Activated CD8-positive, alpha-beta memory T cell treated with anti-CD3 and anti-CD28 coated beads for 24 hours (primary cell): ENCODE results near the gene ARFIP1.
"Not testable (repeated sequence)": the region's sequence is repeated elsewhere in the genome, so short reads cannot be mapped to it uniquely, and the experiment has no call there.

Source experiments
- DNase-seq: peaks from one replicate; pipeline ENCODE4 v3.0.0-alpha.2; 2020

ARFIP1 gene

DNA sequence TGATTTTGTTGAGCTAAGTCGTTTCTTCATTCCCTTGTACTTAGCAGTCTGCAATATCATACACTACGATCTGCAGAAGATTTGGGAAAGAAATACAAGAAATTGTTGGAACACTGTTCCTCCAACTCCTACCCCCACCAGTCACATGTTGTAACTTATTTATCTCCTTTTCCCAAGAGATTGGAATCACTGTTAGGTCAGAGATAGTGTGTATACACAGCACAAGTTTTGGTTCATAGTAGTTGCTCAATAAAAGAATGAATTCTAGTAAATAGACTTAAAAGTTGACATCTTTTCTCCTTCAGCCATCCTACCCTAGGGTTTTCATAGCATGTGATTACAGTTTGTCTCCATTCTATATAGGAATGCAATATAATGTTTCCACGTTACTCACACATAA, 68.8 kb downstream of the ARFIP1 start:
- no peak for DNase-seq

DNA sequence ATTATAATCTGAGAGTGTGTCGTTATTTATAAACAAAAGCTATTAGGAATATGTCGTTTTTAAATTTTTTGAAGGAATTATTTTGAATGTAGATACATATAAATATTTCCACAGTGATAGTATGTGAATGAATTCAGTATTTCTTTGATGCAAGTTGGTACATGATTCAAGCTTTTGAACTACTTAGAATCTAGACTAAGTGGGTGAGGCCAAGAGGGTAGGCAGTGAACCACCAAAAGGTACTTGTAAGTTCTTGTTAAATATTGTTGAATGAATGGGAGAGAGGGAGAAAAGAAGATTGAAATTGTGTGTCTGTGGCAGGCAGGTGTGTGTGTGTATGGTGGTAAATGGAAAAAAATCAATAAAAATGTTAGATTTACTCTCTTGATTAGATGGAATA, 69.6 kb downstream of the ARFIP1 start:
- no peak for DNase-seq

DNA sequence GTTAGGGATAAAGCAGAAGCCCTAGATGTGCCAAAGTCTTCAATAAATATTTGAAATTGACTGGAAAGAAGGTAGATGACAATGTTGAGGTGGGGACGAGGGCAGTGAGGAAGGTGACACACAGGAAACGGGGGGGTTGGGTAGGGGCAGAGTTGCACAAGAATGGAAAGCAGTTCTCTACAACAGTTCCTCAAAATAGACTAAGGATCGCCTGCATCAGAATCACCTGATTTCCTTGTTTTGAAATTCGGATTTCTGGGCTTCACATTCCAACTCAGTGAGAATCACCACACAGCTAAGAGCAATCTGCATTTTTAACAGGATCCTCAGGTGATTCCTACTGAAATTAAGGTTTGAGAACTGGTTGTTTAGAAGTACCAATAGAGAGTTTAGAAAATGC, 70.6 kb downstream of the ARFIP1 start:
- DNase-seq: no peak

DNA sequence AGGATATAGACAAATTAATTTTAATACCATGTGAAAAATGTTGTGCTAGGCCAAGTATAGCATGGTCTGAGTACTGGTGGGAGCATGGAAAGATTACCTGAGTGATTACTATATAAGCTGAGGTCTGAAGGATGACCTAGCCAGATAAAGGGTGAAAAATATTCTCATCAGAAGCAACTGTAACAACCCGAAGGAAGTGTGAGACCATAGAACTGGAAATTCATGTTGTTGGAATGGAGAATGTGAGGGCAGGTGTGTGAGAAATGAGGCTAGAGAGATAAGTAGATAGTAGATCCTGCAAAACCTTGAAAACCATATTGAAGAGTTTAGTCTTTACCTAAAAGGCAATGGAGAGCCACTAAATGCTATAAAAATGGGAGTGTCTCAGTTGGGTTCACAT, 71.5 kb downstream of the ARFIP1 start:
- no peak for DNase-seq

DNA sequence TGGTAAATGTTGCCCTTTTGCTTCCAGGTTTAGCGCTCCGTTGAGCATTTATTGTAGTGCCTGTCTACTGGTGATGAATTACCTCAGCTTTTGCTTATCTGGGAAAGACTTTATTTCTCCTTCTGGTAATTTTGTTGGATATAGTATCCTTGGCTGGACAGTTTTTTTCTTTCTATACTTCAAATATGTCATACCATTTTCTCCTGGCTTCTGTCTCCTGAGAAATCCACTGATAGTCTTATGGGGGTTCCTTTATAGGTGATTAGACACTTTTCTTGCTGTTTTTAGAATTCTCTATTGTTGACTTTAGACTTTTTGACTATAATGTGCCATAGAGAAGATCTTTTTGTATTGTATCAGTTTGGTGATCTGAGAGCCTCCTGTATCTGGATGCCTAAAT, 73.5 kb downstream of the ARFIP1 start:
- DNase-seq: no peak

DNA sequence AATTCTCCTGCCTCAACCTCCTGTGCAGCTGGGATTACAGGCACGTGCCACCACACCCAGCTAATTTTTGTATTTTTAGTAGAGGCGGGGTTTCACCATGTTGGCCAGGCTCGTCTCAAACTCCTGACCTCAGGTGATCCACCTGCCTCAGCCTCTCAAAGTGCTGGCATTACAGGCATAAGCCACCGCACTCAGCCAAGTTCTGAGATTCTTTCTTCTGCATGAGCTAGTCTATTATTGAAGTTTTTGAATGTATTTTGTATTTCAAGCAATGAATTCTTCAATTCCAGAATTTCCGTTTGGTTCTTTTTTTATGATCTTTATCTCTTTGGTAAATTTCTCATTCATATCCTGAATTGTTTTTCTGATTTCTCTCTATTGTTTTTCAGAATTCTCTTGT, 74.3 kb downstream of the ARFIP1 start:
- not testable (repeated sequence) for DNase-seq

DNA sequence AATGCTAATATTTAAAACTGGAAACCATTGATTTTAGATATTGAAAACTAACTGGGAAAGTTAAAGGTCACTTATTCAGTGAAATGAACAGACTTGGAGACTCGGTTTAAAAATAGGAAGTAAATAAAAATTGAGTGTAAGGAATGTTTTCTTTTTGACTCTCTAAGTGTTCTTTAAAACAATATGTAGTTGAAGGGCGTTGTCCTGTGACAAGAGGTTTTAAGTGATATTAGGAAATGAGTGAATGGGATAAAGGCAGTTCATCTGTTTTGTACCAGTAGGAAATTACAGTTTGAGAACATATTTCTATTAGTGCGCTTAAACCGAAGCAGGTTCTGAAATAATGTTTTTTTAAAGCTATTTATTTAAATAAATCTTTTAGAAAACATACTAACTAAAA, 77.2 kb downstream of the ARFIP1 start:
- DNase-seq: no peak

DNA sequence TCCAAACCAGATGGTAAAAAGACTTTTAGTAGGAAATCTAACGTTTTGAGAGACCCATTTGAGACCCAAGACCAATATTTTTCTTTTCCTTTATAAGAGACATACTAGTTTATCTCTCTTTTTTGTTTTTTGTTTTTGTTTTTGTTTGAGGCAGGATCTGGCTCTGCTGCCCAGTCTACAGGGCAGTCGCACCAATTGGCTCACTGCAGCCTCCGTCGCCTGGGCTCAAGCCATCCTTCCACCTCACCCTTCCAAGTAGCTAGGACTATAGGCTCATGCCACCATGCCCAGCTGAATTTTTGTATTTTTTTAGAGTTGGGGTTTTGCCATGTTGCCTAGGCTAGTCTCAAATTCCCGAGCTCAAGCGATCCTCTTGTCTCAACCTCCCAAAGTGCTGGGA, 79.2 kb downstream of the ARFIP1 start:
- no peak for DNase-seq

DNA sequence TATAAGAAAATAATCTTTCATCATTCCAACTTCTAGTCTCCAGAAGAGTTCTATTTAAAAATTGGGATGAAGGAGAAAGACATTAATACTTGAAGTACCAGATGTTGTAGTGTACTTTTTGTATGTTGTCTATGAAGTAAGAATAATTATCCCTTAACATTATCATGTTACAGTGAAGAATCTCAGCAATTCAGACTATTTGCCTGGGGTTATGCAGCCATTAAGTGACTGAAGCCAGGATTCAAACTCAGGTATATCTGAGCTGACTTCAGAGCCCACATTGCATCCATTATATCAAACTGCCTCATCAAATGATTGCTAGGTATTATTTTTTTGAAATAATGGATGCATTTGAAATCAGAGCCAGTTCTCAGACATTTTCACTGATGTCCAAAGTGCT, 80.3 kb downstream of the ARFIP1 start:
- no peak for DNase-seq

DNA sequence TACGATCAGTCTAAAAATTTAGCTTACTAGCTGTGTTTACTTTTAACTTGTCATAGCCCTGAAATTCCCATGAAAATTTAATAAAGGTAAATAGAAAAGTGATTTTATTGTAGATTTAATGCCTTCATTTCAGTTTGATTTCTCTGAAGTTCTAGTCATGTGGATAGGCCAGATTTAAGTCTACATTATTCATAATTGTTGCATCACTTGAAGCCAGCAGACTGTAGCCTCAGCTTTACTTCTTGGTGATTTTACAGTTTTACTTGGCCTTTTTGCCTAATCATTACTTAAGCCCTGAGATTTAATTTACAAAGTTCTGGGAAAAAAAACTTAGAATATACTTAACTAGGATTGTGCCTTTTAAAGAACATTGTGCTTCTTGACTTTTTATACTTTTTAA, 82.9 kb downstream of the ARFIP1 start:
- DNase-seq: no peak

DNA sequence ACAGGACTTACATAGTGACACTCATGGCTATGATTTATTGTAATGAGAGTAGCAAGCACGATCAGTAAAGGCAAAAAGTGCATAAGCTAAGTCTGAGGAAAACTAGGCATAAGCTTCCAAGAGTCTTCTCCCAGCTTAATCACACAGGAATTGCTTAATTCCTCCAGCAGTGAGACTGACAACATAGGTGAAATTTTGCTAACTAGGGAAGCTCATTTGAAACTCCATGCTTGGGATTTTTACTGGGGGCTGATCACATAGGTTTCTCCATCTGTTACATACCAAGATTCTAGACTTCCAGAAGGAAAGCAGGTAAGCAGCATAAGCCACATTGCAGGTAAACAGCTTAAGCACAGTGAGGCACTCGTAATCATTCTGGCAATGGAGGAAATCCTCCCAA, 84.6 kb downstream of the ARFIP1 start:
- DNase-seq: no peak

DNA sequence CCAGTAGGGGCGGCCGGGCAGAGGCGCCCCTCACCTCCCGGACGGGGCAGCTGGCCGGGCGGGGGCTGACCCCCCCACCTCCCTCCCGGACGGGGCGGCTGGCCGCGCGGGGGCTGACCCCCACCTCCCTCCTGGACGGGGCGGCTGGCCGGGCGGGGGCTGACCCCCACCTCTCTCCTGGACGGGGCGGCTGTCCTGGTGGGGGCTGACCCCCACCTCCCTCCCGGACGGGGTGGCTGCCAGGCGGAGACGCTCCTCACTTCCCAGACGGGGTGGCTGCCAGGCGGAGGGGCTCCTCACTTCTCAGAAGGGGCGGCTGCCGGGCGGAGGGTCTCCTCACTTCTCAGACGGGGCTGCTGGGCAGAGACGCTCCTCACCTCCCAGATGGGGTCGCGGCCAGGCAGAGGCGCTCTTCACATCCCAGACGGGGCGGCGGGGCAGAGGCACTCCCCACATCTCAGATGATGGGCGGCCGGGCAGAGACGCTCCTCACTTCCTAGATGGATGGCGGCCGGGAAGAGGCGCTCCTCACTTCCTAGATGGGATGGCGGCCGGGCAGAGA, 86.8 kb downstream of the ARFIP1 start:
- not testable (repeated sequence) for DNase-seq

DNA sequence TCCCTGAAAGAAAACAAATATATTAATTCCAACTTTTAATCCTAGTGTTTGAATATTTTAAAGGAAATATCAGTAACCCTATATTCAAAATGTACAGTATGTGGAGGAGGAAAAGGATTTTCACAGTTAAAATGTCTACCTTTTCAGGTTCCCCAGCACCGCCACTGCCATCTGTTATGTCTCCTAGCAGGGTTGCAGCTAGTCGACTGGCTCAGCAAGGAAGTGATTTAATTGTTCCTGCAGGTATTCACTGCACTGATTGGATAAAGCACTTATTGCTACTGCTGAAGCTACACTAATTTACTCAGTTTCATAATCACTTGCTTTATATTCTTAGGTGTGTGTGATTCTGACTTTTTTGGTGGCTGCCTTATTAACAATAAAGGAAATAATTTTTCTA, 90.9 kb downstream of the ARFIP1 start:
- DNase-seq: no peak

DNA sequence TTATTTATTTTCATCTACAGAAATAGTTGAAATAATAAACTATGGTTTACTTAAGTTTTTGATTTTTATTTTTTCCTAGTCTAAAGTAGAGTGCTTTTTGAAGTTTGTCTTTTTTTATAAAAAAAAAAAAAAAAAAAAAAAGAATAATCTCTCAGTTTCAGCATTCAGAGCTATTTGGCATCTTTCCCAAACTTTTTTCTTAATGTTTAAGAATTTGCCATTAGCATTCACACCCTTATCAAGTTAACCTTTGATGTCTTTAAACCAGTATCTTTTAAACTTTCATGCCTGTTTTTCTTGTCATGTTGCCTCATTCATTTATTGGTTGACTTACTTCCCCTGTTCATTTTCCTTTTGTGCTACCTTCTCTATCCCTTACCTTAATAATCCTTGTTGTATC, 95.5 kb downstream of the ARFIP1 start:
- DNase-seq: no peak

DNA sequence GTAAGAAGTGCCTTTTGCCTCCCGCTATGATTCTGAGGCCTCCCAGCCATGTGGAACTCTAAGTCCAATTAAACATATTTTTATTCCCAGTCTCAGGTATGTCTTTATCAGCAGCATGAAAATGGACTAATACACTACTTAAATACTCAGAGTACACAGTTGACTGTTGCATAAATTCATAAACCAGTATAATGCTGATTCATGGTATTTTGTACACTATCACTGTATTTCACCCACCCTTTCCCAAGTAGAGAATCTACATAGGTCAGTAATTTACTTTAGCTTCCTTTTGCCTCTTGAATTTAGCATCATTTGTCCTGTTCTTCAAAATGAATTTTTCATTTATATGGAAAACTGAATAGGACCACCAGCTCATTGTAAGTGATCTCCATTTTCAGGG, 98.1 kb downstream of the ARFIP1 start:
- no peak for DNase-seq

DNA sequence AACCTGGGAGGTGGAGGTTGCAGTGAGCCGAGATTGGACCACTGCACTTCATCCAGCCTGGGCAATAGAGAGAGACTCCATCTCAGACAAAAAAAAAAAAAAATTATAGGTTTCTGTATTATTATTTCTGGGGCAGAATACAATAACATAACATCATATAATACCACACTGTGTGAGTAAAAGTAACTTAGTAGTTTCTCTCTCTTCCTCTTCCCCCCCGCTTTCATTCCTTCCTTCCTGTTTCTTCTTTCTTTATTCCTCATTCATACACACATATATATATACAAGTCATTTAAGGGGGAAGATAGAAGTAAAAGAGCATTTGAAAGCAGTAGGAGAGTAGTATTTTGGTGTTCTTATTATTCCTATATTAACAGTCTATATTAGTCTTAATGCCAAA, 100.5 kb downstream of the ARFIP1 start:
- no peak for DNase-seq

DNA sequence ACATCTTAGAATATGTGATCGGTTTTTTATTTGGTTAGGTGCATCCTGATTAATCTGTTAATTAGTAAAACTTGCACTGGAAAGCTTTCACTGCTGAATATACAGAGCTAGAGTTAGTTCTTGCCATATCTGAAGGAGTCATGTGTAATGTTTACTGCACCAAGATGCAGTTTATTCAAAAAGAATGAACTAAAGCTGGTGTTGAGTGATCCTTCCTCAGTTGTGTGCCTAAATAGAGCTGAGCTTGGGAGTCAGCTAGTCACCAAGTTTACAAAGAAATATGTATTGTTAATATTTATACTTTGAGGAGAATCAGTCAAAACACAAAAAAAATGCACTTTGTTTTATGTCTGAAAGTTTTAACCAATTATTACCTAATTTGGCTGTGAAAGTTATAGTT, 102.2 kb downstream of the ARFIP1 start:
- no peak for DNase-seq

DNA sequence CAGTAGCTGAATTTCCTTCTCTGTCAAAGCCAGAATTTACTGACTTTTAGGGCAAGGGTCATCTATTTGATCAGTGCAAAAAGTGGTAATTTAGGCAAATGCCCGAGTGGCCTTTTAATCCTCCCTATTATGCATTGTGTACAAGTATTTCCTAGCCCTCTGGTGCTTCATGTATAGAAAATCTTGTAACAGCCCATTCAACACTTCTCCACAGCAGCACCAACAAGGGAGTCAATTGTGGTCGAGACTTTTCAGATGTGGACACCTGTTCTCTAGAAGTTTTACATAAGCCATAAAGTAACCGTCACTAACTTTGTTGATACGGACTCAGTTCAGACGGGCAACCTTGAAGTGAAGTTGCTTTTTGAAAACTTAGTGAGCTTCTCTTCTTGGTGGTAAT, 105.4 kb downstream of the ARFIP1 start:
- no peak for DNase-seq

DNA sequence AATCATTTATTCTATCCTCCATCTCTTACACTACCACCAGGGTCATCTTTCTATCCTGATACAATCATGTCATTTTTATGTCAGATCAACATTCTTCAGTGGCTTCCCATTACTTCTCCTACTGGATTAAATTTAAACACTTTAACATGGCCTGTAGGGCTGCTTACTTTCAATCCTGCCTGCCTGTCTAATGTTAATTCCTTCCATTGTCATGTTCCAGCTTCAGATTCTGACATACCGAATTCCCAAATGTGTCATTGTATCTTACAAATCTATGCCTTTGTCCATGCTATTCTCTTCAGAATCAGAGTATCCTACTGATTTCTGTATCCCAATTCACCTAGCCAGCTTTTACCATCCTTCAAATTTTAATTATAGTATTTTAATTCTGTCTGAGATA, 106.4 kb downstream of the ARFIP1 start:
- no peak for DNase-seq

DNA sequence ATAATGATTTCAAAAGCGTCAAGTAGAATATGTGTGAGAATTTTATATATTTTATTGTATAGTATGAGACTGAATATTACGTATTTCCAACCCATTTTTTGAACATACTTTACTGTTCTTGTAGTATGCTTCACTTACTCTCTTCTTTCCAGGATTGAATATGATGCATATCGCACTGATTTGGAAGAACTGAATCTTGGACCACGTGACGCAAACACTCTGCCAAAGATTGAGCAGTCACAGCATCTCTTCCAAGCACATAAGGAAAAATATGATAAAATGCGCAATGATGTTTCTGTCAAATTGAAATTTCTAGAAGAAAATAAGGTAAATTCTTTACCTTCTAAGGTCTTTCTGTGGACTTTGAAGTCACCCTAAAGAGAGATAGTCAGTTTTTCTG, 108.2 kb downstream of the ARFIP1 start:
- no peak for DNase-seq

DNA sequence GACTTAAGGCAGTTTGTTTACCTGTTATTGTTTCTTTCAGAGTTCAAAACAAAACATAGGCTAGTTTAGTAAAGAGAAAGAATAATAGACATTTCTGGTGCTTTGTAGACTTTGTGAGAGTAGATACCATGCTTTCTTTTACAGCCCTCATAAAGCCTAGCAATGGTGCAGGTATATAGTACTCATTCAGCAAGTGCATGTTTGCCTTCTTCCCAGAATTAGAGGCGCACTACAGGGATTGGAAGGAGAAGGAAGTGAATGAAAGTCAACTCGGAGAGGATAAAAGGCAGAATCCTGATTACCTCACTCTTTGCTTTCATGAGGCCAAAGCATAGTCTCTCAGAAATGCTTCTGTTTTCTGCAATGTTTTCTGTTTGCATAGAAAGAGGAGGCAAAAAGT, 113.2 kb downstream of the ARFIP1 start:
- DNase-seq: no peak

DNA sequence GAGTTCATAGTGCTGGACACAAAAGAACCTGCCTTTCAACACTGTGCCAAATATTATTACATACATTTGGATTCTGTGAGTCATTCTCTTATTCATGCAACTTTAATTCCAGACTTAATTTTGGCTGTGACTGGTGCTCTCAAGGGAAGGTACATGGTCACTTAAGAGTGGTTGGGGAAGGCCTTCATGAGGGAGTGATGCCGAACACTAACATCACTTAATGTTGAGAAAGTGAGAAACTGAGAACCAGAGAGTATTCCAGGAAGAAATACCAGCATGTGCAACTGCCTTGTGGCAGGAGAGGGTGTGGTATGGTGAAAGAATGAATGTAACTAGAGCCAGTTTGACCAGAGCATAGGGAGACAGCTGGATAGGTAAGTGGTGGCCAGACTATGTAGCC, 114.9 kb downstream of the ARFIP1 start:
- DNase-seq: no peak

DNA sequence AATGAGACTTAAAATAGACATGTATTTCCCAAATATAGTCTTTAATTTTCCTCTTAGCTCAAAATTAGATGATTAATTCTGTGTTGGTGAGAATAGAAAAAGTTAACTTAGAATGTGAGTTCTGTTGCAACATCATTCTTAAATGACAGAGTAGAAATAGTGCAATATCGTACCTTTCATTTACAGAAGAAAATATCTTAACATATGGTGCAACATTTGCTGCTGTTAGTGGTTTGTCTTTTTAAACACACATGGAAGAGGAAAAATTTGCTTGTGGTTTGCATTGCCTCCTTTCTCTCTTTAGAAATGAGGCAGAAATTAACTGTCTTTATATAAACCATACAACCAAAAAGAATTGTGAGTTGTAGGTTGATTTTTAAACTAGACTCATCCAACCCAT, 117.1 kb downstream of the ARFIP1 start:
- DNase-seq: no peak

DNA sequence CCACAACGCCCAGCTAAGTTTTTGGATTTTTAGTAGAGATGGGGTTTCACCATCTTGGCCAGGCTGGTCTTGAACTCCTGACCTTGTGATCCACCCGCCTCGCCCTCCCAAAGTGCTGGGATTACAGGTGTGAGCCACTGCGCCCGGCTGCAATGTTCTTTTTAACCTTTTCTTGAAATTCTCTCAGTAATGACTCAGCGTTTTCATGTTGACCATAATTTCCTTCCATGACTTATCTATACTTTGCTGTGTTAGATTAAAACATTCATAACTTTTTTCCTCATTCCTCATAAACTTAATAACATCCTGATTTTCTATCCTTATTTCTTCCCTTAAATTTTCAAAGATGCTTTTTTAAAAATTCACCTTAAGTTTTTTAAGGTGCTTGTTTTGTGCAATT, 118.4 kb downstream of the ARFIP1 start:
- DNase-seq: not testable (repeated sequence)

DNA sequence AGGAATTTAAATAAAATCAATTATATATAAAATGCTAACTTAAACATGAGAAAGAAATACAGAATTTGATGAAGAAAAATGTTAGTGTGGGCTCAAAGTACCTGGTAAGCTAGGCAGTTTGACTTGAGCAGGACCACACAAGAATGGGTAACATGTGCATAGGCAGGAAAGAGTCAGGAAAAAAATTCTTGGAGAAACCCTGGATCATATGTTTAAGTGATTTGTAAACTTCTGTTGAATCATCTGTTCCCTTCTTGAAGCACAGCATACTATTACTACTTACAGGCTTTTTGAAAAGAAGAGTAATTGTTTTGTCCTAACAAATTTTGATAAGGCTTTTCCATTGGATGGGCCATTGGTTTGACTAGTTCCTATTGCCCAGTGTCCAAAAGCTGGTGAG, 118.9 kb downstream of the ARFIP1 start:
- DNase-seq: no peak

DNA sequence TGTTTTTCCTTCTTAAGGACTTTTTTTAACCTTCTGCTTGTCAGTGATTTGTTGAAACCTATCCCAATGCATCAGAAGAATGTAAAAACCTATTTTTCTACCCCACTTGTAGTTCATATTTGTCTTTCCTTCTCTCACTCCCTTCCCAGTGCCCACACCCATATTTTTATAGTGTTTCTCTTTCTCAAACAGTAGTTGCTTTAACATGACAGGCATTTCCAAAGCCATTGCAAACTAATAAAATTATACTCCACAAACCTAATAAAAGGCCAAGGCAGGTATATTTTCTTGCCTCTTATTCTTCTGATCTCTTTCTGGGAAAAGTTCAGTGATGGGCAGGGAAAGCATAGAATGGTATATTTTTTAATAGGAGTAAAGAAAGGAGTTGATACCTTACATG, 120.6 kb downstream of the ARFIP1 start:
- DNase-seq: no peak
